Parathyroid adenoma (tissue), 2 donors: ENCODE data around the gene C1QTNF12.

Source experiments
- H2AFZ ChIP-seq: fragments of 300-600 bp; sonication (generic); one replicate; pipeline ENCODE4 v1.7.0; 2017; ENCODE audit warnings: antibody characterized with exemption, mild to moderate bottlenecking
- H3K27ac ChIP-seq: fragments of 300-600 bp; sonication (generic); one replicate; pipeline ENCODE4 v1.7.0; 2017
- H3K27me3 ChIP-seq: fragments of 300-600 bp; sonication (generic); one replicate; pipeline ENCODE4 v1.7.0; 2017; ENCODE audit warnings: low read length; ENCODE audit not compliant: control insufficient read depth, insufficient read depth
- H3K36me3 ChIP-seq: fragments of 300-600 bp; sonication (generic); one replicate; pipeline ENCODE4 v1.7.0; 2017; ENCODE audit warnings: low read length; ENCODE audit not compliant: control insufficient read depth, insufficient read depth
- H3K4me1 ChIP-seq: fragments of 300-600 bp; sonication (generic); one replicate; pipeline ENCODE4 v1.7.0; 2017; ENCODE audit warnings: control low read depth
- H3K4me2 ChIP-seq: fragments of 300-600 bp; sonication (generic); one replicate; pipeline ENCODE4 v1.7.0; 2017; ENCODE audit warnings: low read length
- H3K4me3 ChIP-seq: fragments of 300-600 bp; sonication (generic); one replicate; pipeline ENCODE4 v1.7.0; 2017; ENCODE audit warnings: low read depth, low read length
- H3K79me2 ChIP-seq: fragments of 300-600 bp; sonication (generic); one replicate; pipeline ENCODE4 v1.7.0; 2017; ENCODE audit warnings: control low read depth
- H3K9ac ChIP-seq: fragments of 300-600 bp; sonication (generic); one replicate; pipeline ENCODE4 v1.7.0; 2017; ENCODE audit warnings: mild to moderate bottlenecking
- H3K9me3 ChIP-seq: fragments of 300-600 bp; sonication (generic); one replicate; pipeline ENCODE4 v1.7.0; 2017; ENCODE audit warnings: low read length; ENCODE audit not compliant: control insufficient read depth
- TF ChIP-seq, protein P1 (sequence below): fragments of 300-600 bp; sonication (generic); IDR thresholded peaks from one replicate; pipeline ENCODE4 v1.7.0; 2017; ENCODE audit warnings: antibody characterized with exemption, mild to moderate bottlenecking
- donor health status: primary hyperparathyroidism.

C1QTNF12 gene

DNA sequence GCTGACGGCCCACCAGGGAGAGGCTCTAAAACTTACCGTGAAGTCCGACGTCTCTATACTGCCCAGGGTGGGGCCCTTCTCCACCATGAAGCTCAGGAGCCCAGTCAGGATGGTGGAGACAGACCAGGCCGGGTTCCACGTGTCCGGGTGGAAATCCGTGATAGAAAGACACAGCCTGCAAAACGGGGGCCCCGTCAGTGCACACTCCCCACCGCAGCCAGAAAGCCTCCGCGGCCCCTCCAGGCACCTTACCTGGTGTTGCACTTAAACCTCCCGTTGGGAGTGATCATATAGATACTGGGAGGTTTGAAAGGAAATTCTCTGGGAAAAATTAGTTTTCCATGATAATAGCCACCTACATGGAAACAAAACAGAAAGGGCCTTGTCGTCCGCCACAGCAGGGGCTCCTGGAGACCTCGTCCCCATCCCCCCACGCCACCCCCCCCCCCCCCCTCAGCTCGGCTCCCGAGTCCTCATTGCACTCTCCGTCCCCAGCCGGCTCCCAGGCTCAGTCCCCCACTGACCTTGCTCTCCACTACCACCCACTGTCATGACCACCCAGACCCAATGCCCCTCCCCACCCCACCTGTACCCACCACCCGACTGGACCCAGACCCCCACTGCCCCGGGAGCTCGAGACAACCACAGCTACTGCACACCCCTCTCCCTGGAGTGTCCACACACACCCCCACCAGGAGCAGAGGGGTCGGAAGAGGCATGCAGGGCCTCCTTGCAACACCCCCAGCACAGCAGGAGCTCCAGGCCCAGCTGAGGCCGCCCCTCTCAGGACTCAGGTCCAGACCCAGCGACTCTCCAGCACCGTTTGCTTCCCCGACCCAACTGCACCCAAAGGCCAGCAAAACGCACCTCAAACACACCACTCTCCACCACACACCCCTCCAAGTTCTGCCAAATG, 10.7 kb upstream of the C1QTNF12 start:
- Histone ChIP-seq H3K4me3 (no peak overlapping the region), H3K4me1 (no peaks in the 10 kb centered on the region), H2AFZ (no peak overlapping the region), H3K9ac (no peak overlapping the region), H3K36me3 (no peaks in the 10 kb centered on the region), H3K4me2 (no peak overlapping the region), H3K27ac (no peak overlapping the region), H3K27me3 (no peaks in the 10 kb centered on the region), H3K9me3 (no peaks in the 10 kb centered on the region), H3K79me2 (no peaks in the 10 kb centered on the region)
- TF ChIP-seq, protein P1, sequence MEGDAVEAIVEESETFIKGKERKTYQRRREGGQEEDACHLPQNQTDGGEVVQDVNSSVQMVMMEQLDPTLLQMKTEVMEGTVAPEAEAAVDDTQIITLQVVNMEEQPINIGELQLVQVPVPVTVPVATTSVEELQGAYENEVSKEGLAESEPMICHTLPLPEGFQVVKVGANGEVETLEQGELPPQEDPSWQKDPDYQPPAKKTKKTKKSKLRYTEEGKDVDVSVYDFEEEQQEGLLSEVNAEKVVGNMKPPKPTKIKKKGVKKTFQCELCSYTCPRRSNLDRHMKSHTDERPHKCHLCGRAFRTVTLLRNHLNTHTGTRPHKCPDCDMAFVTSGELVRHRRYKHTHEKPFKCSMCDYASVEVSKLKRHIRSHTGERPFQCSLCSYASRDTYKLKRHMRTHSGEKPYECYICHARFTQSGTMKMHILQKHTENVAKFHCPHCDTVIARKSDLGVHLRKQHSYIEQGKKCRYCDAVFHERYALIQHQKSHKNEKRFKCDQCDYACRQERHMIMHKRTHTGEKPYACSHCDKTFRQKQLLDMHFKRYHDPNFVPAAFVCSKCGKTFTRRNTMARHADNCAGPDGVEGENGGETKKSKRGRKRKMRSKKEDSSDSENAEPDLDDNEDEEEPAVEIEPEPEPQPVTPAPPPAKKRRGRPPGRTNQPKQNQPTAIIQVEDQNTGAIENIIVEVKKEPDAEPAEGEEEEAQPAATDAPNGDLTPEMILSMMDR = no peak

GRCh38 chr1:1255611-1256010, 9.1 kb upstream of the C1QTNF12 start:
- Histone ChIP-seq H3K4me2 (no peak overlapping the region), H3K36me3 (no peaks in the 10 kb centered on the region), H2AFZ (no peak overlapping the region), H3K79me2 (no peaks in the 10 kb centered on the region), H3K27me3 (no peaks in the 10 kb centered on the region), H3K9ac (no peak overlapping the region), H3K4me3 (no peak overlapping the region), H3K4me1 (no peaks in the 10 kb centered on the region), H3K27ac (no peak overlapping the region), H3K9me3 (no peaks in the 10 kb centered on the region)
- TF ChIP-seq, protein P1 = no peak

GRCh38 chr1:1255078-1255477, 8.6 kb upstream of the C1QTNF12 start:
- no peak overlapping the region for H3K27ac ChIP-seq
- H3K27me3 ChIP-seq = no peaks in the 10 kb centered on the region
- H3K9me3 ChIP-seq = no peaks in the 10 kb centered on the region
- no peak overlapping the region for H2AFZ ChIP-seq
- no peak overlapping the region for H3K4me3 ChIP-seq
- H3K36me3 ChIP-seq = no peaks in the 10 kb centered on the region
- TF ChIP-seq, protein P1 = no peak
- no peak overlapping the region for H3K9ac ChIP-seq
- no peaks in the 10 kb centered on the region for H3K79me2 ChIP-seq
- no peak overlapping the region for H3K4me2 ChIP-seq
- H3K4me1 ChIP-seq = no peaks in the 10 kb centered on the region

DNA sequence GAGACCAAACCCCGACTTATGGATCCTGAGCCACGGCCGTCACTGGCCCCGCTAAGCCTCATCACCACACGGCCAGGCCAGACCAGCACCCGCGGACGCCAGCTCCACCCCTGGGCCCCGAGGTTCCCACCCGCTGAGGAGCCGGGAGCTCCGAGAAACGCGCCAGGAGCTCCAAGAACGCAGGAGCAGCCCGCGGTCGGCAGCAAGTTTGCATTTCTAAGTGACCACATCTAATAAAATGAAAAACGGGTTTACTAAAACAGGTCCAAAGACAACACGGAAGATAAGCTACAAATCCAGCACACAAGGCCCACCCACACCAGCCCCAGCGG, 8.1 kb upstream of the C1QTNF12 start:
- TF ChIP-seq, protein P1 = no peak
- Histone ChIP-seq H3K36me3 (no peaks in the 10 kb centered on the region), H3K4me3 (no peak overlapping the region), H3K9me3 (no peaks in the 10 kb centered on the region), H3K27me3 (no peaks in the 10 kb centered on the region), H3K4me1 (no peaks in the 10 kb centered on the region), H3K4me2 (no peak overlapping the region), H3K9ac (no peak overlapping the region), H3K27ac (no peak overlapping the region), H3K79me2 (no peaks in the 10 kb centered on the region), H2AFZ (no peak overlapping the region)
